ENCODE measurements around the gene SCPEP1. TPM values are rescaled to one million over a fixed set of nuclear protein-coding genes. Genes with fewer than 3 reads are reported as not detected.

The SCPEP1 gene
- total RNA-seq, 4 donors from 2014 or later, result 37.7 to 58.0 (median 48.2) TPM

- Histone ChIP-seq H3K36me3 (no peaks in the 10 kb centered on the region), H3K4me3 (no peak overlapping the region), H3K27ac (no peak overlapping the region), H3K27me3 (no peaks in the 10 kb centered on the region), H3K9me3 (no peaks in the 10 kb centered on the region), H3K4me1 (no peaks in the 10 kb centered on the region)
- intact Hi-C loops (cut with DNase I; ENCODE audit: low total_unique reads), result no loop called here
- TF ChIP-seq, protein P1, sequence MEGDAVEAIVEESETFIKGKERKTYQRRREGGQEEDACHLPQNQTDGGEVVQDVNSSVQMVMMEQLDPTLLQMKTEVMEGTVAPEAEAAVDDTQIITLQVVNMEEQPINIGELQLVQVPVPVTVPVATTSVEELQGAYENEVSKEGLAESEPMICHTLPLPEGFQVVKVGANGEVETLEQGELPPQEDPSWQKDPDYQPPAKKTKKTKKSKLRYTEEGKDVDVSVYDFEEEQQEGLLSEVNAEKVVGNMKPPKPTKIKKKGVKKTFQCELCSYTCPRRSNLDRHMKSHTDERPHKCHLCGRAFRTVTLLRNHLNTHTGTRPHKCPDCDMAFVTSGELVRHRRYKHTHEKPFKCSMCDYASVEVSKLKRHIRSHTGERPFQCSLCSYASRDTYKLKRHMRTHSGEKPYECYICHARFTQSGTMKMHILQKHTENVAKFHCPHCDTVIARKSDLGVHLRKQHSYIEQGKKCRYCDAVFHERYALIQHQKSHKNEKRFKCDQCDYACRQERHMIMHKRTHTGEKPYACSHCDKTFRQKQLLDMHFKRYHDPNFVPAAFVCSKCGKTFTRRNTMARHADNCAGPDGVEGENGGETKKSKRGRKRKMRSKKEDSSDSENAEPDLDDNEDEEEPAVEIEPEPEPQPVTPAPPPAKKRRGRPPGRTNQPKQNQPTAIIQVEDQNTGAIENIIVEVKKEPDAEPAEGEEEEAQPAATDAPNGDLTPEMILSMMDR (IDR thresholded peaks at IDR 0.05), result no peak
- no peak for TF ChIP-seq POLR2A (IDR thresholded peaks at IDR 0.05)
- DNase-seq, result no peak
These were observed 7.0 kb upstream of the SCPEP1 start for GRCh38 chr17:56970974-56971373.

GRCh38 chr17:56972111-56972730 lies 5.7 kb upstream of the SCPEP1 start:
- no peak for DNase-seq
- Histone ChIP-seq H3K9me3 (no peaks in the 10 kb centered on the region), H3K27ac (no peak overlapping the region), H3K4me3 (no peak overlapping the region), H3K4me1 (no peaks in the 10 kb centered on the region), H3K27me3 (no peaks in the 10 kb centered on the region), H3K36me3 (no peaks in the 10 kb centered on the region)
- intact Hi-C loops (cut with DNase I; ENCODE audit: low total_unique reads), result no loop called here
- no peak for TF ChIP-seq POLR2A (IDR thresholded peaks at IDR 0.05)
- TF ChIP-seq, protein P1 (IDR thresholded peaks at IDR 0.05), result no peak

DNA sequence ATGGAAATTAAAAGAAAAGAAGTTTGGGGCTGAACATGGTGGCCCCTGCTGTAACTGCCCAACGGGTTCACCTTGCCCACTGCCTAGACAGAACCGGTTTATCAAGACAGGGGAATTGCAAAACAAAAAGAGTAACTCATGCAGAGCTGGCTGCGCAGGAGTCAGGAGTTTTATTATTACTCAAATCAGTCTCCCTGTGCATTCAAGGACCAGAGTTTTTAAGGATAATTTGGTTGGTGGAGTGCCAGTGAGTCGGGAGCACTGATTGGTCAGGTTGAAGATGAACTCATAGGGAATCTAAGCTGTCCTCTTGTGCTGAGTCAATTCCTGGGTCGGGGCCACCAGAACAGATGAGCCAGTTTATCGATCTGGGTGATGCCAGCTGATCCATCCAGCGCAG lies 4.4 kb upstream of the SCPEP1 start:
- Histone ChIP-seq H3K4me1 (no peaks in the 10 kb centered on the region), H3K27me3 (no peaks in the 10 kb centered on the region), H3K27ac (no peak overlapping the region), H3K9me3 (no peaks in the 10 kb centered on the region), H3K4me3 (no peak overlapping the region), H3K36me3 (no peaks in the 10 kb centered on the region)
- intact Hi-C loops (cut with DNase I; ENCODE audit: low total_unique reads), result no loop called here
- DNase-seq, result no peak
- TF ChIP-seq, protein P1 (IDR thresholded peaks at IDR 0.05), result no peak
- no peak for TF ChIP-seq POLR2A (IDR thresholded peaks at IDR 0.05)

- TF ChIP-seq POLR2A (IDR thresholded peaks at IDR 0.05), result no peak
- TF ChIP-seq, protein P1 (IDR thresholded peaks at IDR 0.05), result no peak
- intact Hi-C loops (cut with DNase I; ENCODE audit: low total_unique reads), result no loop called here
- no peak overlapping the region for H3K27ac ChIP-seq
These were observed 3.9 kb upstream of the SCPEP1 start for GRCh38 chr17:56974055-56974454.

GRCh38 chr17:56975656-56976055 lies 2.3 kb upstream of the SCPEP1 start:
- Histone ChIP-seq H3K27ac (no peak overlapping the region), H3K4me1 (no peaks in the 10 kb centered on the region), H3K36me3 (no peaks in the 10 kb centered on the region), H3K4me3 (no peak overlapping the region), H3K9me3 (no peaks in the 10 kb centered on the region), H3K27me3 (no peaks in the 10 kb centered on the region)
- intact Hi-C loops (cut with DNase I; ENCODE audit: low total_unique reads), result no loop called here
- no peak for DNase-seq
- no peak for TF ChIP-seq POLR2A (IDR thresholded peaks at IDR 0.05)
- TF ChIP-seq, protein P1 (IDR thresholded peaks at IDR 0.05), result no peak

More at GRCh38 chr17:56974055-56974454, 3.9 kb upstream of the SCPEP1 start:
- H3K4me3 ChIP-seq, result no peak overlapping the region
- no peaks in the 10 kb centered on the region for H3K9me3 ChIP-seq
- H3K36me3 ChIP-seq, result no peaks in the 10 kb centered on the region
- no peak for DNase-seq
- H3K4me1 ChIP-seq, result no peaks in the 10 kb centered on the region
- no peaks in the 10 kb centered on the region for H3K27me3 ChIP-seq
